Nephron progenitor cell (in vitro differentiated cells): ENCODE measurements around the gene TUBA4A.

ENCODE experiments used
- DNase-seq: peaks from one replicate; pipeline ENCODE4 v3.0.0; 2021
- H3K27ac Mint-ChIP-seq: 2 replicates; pipeline ENCODE4 v1.8.0; 2021; ENCODE audit warnings: mild to moderate bottlenecking, moderate library complexity, mixed read lengths
- H3K27me3 Mint-ChIP-seq: 2 replicates; pipeline ENCODE4 v1.8.0; 2021; ENCODE audit warnings: mild to moderate bottlenecking, low read depth, mixed read lengths; ENCODE audit not compliant: poor library complexity
- H3K36me3 Mint-ChIP-seq: 2 replicates; pipeline ENCODE4 v1.8.0; 2021; ENCODE audit warnings: low read depth, mixed read lengths
- H3K4me1 Mint-ChIP-seq: 2 replicates; pipeline ENCODE4 v1.8.0; 2021; ENCODE audit warnings: mixed read lengths
- H3K4me3 Mint-ChIP-seq: 2 replicates; pipeline ENCODE4 v1.8.0; 2021; ENCODE audit warnings: mild to moderate bottlenecking, moderate library complexity, mixed read lengths
- H3K9me3 Mint-ChIP-seq: 2 replicates; pipeline ENCODE4 v1.8.0; 2021; ENCODE audit warnings: mild to moderate bottlenecking, moderate library complexity, mixed read lengths
- TF ChIP-seq, protein P1 (sequence below): fragments of 200-600 bp; sonication (generic); IDR thresholded peaks from 2 replicates; pipeline ENCODE4 v1.5.0; 2021; ENCODE audit warnings: antibody characterized with exemption

Gene TUBA4A

DNA sequence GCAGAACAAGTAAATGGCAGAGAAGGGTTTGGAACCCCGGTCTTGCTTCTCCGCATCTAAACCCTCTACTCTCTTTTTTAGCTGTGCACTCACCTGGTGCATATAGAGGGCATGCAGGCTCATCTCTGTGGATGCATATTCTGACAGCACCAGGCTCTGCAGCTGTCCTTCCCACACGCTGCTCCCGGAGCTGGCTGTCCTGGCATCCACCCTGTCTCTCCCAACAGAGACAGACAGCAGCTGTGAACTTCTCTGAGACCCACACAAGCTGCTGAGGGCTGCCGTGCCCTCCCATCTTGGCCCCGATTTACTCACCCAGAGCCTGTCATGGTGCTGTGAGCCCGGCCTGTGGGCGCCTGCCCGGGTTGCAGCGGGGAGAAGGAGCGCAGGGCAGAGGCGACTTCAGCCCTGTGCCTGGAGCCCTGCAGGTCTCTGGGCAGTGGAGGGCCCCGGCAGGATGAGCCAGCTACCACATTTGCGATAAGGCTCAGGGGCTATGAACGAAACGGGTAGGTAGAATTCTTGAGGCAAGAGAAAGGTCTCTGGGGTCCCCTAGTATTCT, 31.7 kb downstream of the TUBA4A start:
- H3K4me3 Mint-ChIP-seq: no peak overlapping the region

DNA sequence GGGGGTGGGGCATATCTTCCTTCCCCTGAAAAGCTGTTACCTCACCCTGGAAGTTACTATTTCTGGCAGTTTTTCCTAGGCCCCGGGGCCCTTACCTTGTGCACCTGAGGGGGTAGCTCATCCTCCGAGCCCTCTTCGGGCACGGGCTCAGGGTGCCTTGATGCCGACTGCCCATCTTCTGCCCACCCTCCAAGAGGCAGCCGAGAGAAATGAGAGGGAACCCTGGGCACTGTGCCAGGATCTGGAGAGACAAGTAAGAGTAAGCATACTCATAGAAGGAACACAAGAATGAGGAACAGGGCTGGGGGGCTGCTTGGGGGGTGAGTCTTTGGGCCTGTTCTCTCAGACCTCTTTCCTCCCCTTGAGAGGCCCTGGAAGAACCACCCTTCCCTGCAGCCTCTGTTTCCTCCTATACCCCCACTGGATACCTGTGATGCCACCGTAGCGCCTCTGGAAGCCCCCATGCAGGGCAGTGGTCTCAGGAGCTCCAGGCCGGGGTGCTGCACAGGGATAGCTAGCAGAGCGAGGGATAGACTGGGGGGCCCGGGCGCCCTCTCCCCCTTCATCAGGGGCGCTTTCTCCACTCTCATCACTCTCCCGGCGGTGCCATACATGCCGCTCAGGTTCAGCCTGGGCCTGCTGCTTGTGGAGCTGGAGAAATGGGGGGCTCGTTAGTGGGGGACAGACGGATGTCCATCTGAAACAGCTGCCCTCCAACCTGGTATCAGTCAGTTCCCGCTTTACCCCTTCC, 32.9 kb downstream of the TUBA4A start:
- Mint-ChIP-seq H3K4me1 (peaks cover 22% of the 10 kb centered on the region), H3K9me3 (no peaks in the 10 kb centered on the region), H3K4me3 (no peak overlapping the region), H3K27me3 (no peaks in the 10 kb centered on the region), H3K27ac (no peak overlapping the region), H3K36me3 (peaks cover 43% of the 10 kb centered on the region)
- no peak for DNase-seq
- TF ChIP-seq, protein P1, sequence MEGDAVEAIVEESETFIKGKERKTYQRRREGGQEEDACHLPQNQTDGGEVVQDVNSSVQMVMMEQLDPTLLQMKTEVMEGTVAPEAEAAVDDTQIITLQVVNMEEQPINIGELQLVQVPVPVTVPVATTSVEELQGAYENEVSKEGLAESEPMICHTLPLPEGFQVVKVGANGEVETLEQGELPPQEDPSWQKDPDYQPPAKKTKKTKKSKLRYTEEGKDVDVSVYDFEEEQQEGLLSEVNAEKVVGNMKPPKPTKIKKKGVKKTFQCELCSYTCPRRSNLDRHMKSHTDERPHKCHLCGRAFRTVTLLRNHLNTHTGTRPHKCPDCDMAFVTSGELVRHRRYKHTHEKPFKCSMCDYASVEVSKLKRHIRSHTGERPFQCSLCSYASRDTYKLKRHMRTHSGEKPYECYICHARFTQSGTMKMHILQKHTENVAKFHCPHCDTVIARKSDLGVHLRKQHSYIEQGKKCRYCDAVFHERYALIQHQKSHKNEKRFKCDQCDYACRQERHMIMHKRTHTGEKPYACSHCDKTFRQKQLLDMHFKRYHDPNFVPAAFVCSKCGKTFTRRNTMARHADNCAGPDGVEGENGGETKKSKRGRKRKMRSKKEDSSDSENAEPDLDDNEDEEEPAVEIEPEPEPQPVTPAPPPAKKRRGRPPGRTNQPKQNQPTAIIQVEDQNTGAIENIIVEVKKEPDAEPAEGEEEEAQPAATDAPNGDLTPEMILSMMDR: no peak

More for the DNA sequence above, 31.7 kb downstream of the TUBA4A start:
- TF ChIP-seq, protein P1: no peak
- Mint-ChIP-seq H3K36me3 (peaks cover 48% of the 10 kb centered on the region), H3K9me3 (no peaks in the 10 kb centered on the region), H3K4me1 (peaks cover 12% of the 10 kb centered on the region), H3K27ac (no peak overlapping the region), H3K27me3 (peaks cover 2% of the 10 kb centered on the region)
- DNase-seq: no peak

DNA sequence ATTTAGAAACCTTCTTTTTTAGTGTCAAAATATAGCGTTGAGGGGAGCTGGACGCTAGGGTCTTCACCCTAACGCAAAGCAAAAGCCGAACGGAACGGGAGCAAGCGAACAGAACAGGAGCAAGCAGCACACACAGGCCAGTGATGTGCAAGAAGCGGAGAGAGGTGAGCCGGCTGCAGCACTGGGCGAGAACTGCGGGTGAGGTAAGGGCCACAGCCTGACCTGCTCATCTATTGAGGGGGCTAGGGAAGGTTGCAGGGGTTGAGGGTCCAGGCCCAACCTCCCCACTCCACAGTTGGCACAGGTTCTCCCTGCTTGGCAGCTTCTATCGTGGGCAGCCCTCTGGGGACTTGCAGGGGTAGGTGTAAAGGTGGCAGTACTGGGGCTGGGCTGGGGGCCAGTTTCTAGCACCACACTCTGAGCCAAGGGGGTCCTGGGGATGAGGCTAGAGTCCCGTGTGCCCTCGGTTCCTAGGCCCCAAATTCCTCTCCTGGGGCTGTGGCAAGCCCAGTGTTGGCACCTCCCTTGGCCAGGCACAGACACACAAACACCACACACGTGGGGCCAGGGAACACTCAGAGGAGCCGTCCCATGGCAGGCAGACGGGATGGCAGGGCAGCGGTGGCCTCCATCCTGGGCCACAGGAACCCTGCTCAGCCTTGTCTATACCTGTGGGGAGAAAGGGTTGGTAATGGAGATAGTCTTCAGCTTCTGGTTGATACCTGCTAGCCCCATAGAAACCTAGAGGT, 33.8 kb downstream of the TUBA4A start:
- H3K27me3 Mint-ChIP-seq: no peaks in the 10 kb centered on the region
- TF ChIP-seq, protein P1: no peak
- H3K9me3 Mint-ChIP-seq: no peaks in the 10 kb centered on the region
- peak overlapping the region; percentile 70 for H3K27ac Mint-ChIP-seq
- H3K4me1 Mint-ChIP-seq: peaks cover 22% of the 10 kb centered on the region
- H3K4me3 Mint-ChIP-seq: peak overlapping the region; percentile 29
- no peak for DNase-seq
- peaks cover 34% of the 10 kb centered on the region for H3K36me3 Mint-ChIP-seq

DNA sequence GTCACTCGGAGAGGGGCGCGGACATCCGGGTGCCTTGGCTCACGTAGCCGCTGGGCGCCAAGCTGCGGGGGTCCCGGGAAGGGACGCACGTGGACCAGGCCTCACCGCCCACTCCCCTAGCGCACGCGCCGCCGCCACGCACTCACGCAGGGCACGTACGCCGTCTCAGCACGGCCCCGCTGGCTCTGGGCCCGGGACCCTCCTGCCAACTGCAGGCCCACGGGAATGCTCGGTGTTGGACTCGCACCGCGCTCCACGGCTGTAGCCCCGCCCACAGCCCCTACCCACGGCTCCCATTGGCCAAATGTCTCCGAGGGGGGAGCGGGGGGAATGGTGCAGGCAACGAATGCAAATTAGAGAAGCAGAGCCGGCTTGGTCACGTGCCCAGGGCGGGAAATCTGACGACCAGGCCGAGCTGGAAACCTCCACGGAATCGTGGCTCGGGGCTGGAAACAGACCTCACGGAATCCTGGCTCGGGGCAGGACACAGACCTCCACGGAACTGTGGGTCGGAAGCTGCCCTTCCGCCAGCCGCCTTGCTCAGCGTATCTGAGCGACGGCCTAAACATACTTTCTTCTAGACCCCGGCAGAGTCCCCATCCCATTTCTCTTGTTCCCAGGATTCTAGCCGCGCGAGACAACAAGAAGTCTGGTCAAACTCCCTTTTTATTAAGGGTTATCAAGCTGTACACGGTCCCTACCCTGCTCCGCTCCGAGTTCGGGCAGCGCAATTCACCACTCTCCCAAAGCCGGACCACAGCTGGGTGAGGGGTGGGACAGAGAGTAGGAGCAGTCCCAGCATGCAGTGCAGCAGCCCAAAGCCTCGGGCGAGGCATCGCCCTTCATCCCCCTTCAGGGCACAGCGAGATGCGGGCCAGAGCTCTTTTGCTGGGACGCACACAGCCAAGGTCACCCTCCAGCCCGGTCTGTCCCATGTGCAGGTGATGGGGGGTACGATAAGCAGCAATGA, 34.7 kb downstream of the TUBA4A start, which contains the start of gene ABCB6:
ABCB6 (minus strand) TSS at position 227 of the 970 bp plus-strand sequence. CDS start 285 bp downstream, outside the sequence.
- TF ChIP-seq, protein P1: no peak
- Mint-ChIP-seq H3K4me1 (peaks cover 22% of the 10 kb centered on the region), H3K4me3 (peak within 1 kb of the TSS; percentile 87), H3K36me3 (peaks cover 34% of the 10 kb centered on the region), H3K27ac (peak within 1 kb of the TSS; percentile 83), H3K9me3 (no peaks in the 10 kb centered on the region), H3K27me3 (no peaks in the 10 kb centered on the region)
- peak; percentile 93 for DNase-seq

DNA sequence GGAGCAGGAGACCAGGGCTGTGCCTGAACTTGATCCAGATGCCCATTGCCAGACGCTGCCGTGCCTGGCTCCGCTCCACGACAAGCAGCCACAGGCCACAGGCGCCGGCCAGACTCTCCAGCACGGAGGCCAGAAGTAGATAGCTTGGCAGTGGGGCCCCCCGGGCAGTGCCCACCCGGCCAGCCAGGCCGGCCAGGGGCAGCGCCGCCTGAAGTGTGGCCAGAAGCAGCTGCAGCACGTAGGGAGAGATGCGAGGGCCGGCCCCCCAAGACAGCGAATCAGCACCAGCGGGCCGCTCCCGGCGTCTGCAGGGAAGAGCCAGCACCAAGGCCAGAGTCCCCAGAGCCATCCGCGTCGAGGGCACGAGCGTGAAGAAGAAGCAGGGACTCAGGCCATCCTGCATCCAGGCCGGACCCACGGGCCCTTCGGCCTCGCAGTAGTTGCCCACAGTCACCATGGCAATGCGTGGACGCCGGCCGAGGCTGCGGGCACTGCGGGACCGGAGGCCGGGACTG, 35.4 kb downstream of the TUBA4A start:
- H3K27ac Mint-ChIP-seq: peak overlapping the region; percentile 72
- DNase-seq: peak; percentile 75
- H3K4me3 Mint-ChIP-seq: peak overlapping the region; percentile 87
- peaks cover 30% of the 10 kb centered on the region for H3K36me3 Mint-ChIP-seq
- H3K9me3 Mint-ChIP-seq: no peaks in the 10 kb centered on the region
- peaks cover 22% of the 10 kb centered on the region for H3K4me1 Mint-ChIP-seq
- H3K27me3 Mint-ChIP-seq: no peaks in the 10 kb centered on the region
- TF ChIP-seq, protein P1: no peak
